ENCODE results near the gene CALR3. TPM values are rescaled to one million over a fixed set of nuclear protein-coding genes. Genes with fewer than 3 reads are reported as not detected.

CALR3 gene
- total and polyA plus RNA-seq, 2 of the 13 experiments (the other 11 are each of a cell fraction or from before 2014, with no cell fraction given) = not detected

- TF ChIP-seq ZNF761 (CRISPR knock-in tag; conservative IDR thresholded peaks at IDR 0.05) (no peak), SNRNP70 (IDR thresholded peaks at IDR 0.05; ENCODE audit: low read depth, low read length) (no peak), PPARG (CRISPR knock-in tag; conservative IDR thresholded peaks at IDR 0.05) (no peak), ASH2L (IDR thresholded peaks at IDR 0.05; ENCODE audit: insufficient read length, low read depth, low read length) (peak; percentile 14), POLR2AphosphoS5 (IDR thresholded peaks at IDR 0.05; ENCODE audit: low read depth, low read length) (peak; percentile 52; the same call in 1 of the 2 replicates), STAG1 (CRISPR knock-in tag; IDR thresholded peaks at IDR 0.05) (0 out of 2 replicates have a peak, but pooled peaks have one; percentile 4), ZNF589 (CRISPR knock-in tag; conservative IDR thresholded peaks at IDR 0.05) (no peak), ZNF34 (CRISPR knock-in tag; IDR thresholded peaks at IDR 0.05; ENCODE audit: borderline replicate concordance) (peak; percentile 51; the same call in 1 of the 2 replicates), ZBTB25 (CRISPR knock-in tag; IDR thresholded peaks at IDR 0.05) (peak; percentile 71; the same call in 1 of the 2 replicates), IKZF4 (CRISPR knock-in tag; IDR thresholded peaks at IDR 0.05; ENCODE audit: borderline replicate concordance, low read depth, not compliant biosample characterization) (no peak), ZNF503 (CRISPR knock-in tag; IDR thresholded peaks at IDR 0.05) (no peak; the same call in 1 of the 2 replicates), ZSCAN21 (CRISPR knock-in tag; IDR thresholded peaks at IDR 0.05; ENCODE audit: borderline replicate concordance) (no peak), ZBTB39 (CRISPR knock-in tag; IDR thresholded peaks at IDR 0.05) (no peak), SALL1 (CRISPR knock-in tag; IDR thresholded peaks at IDR 0.05) (peak; percentile 88), NFIB (CRISPR knock-in tag; IDR thresholded peaks at IDR 0.05; ENCODE audit: borderline replicate concordance) (no peak), BORCS8-MEF2B (CRISPR knock-in tag; IDR thresholded peaks at IDR 0.05) (no peak), TGIF2 (CRISPR knock-in tag; IDR thresholded peaks at IDR 0.05) (0 out of 2 replicates have a peak, but pooled peaks have one; percentile 33), ZNF839 (CRISPR knock-in tag; IDR thresholded peaks at IDR 0.05; ENCODE audit: borderline replicate concordance) (0 out of 2 replicates have a peak, but pooled peaks have one; percentile 11), MYC (CRISPR knock-in tag; IDR thresholded peaks at IDR 0.05; ENCODE audit: borderline replicate concordance) (peak; percentile 56; the same call in 1 of the 2 replicates), HNF4A (CRISPR knock-in tag; IDR thresholded peaks at IDR 0.05) (no peak), ZBTB7B (CRISPR knock-in tag; IDR thresholded peaks at IDR 0.05) (peak; percentile 47; the same call in 1 of the 2 replicates), SRSF9 (IDR thresholded peaks at IDR 0.05; ENCODE audit: borderline replicate concordance, insufficient read depth, low read depth, low read length, poor library complexity, severe bottlenecking) (no peak)
- TF ChIP-seq, protein P1, sequence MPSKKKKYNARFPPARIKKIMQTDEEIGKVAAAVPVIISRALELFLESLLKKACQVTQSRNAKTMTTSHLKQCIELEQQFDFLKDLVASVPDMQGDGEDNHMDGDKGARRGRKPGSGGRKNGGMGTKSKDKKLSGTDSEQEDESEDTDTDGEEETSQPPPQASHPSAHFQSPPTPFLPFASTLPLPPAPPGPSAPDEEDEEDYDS (CRISPR knock-in tag; IDR thresholded peaks at IDR 0.05) = 0 out of 2 replicates have a peak, but pooled peaks have one; percentile 17
These were observed at the start of gene CALR3, which contains the start of gene C19orf44 (continued) for GRCh38 chr19:16495982-16496612.
